ENCODE results near the gene IPO11.

- TF ChIP-seq POLR2A (IDR thresholded peaks at IDR 0.05; ENCODE audit: low read depth, low read length) (no peak), POLR2AphosphoS5 (IDR thresholded peaks at IDR 0.05; ENCODE audit: low read depth, low read length) (no peak), TAF1 (IDR thresholded peaks at IDR 0.05; ENCODE audit: low read depth, low read length) (no peak), POU2F2 (IDR thresholded peaks at IDR 0.05; ENCODE audit: low read depth, low read length) (no peak), SPI1 (IDR thresholded peaks at IDR 0.05; ENCODE audit: low read depth, low read length) (no peak)
Measured at GRCh38 chr5:62504129-62504528, 91.6 kb downstream of the IPO11 start.

Measured in GM12891 (cell line).